GM19025 (cell line): ENCODE measurements around the gene CENPB.
A peak's percentile ranks its signal among the peaks of the same experiment; 100 is the strongest.
"Not testable (repeated sequence)": the region's sequence is repeated elsewhere in the genome, so short reads cannot be mapped to it uniquely, and the experiment has no call there.

Experiments used
- ATAC-seq: cut with Tn5 transposase; IDR thresholded peaks from one replicate; pipeline ENCODE4 v1.9.1; 2021; ENCODE audit warnings: mild to moderate bottlenecking, low read depth, moderate library complexity; ENCODE audit not compliant: unreplicated experiment

CENPB gene

GRCh38 chr20:3794701-3795420 lies 8.3 kb upstream of the CENPB start:
- no peak for ATAC-seq

DNA sequence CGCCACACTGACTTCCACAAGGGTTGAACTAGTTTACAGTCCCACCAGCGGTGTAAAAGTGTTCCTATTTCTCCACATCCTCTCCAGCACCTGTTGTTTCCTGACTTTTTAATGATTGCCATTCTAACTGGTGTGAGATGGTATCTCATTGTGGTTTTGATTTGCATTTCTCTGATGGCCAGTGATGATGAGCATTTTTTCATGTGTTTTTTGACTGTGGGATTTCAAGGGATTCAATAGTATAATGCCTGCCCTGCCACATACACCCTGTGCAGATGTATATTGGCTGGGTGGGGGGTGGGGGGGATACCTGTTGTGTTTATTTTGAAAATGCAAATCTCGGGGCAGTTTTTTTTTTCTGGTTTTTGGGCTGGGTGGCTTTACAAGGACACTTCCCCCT lies 7.6 kb upstream of the CENPB start:
- not testable (repeated sequence) for ATAC-seq

DNA sequence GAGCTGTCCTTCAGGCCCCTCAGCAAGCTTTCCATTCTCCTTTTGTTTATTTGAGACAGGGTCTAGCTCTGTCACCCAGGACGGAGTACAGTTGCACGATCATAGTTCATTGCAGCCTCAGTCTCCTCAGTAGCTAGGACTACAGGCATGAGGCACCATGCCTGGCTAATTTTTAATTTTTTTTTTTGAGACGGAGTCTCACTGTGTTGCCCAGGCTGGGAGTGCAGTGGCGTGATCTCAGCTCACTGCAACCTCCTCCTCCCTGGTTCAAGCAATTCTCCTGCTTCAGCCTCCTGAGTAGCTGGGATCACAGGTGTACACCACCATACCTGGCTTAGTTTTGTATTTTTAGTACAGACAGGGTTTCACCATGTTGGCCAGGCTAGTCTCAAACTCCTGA lies 2.7 kb upstream of the CENPB start:
- ATAC-seq: not testable (repeated sequence)

DNA sequence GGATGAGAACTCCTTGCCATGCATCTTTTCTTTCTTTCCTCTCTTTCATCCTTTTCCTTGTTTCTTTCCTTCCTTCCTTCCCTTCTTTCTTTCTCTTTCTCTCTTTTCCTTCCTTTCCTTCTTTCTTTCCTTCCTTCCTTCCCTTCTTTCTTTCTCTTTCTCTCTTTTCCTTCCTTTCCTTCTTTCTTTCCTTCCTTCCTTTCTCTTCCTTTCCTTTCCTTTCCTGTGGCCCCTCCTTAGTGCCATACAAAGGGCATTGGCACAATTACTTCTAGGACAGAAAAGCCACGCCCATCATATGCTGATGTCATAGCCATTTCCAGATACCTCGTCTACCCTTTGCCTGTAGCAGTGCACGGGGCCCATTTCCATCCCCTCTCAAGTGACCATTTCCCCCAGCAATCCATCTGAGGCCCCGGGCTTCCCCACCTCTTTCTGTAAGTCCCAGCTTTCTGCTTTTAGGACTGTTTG lies 2.2 kb upstream of the CENPB start:
- ATAC-seq: no peak

- no peak for ATAC-seq
Measured at GRCh38 chr20:3787324-3788014, 929 bp upstream of the CENPB start.

DNA sequence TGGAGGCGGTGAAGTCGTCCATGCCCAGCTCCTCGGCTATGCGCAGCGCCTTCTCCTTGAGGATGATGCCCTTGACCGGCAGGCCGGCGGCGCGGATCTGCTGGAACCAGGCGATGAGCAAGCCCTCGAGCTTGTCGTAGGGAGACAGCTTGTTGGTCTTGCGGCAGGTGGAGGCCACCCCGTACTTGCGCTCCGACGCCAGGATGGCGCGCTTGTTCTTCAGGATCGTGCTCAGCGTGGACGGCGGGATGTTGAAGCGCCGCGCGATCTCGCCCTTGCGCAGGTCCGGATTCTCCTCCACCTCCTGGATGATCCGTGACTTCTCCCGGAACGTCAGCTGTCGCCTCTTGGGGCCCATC lies 435 bp downstream of the CENPB start:
- peak; percentile 7 for ATAC-seq

DNA sequence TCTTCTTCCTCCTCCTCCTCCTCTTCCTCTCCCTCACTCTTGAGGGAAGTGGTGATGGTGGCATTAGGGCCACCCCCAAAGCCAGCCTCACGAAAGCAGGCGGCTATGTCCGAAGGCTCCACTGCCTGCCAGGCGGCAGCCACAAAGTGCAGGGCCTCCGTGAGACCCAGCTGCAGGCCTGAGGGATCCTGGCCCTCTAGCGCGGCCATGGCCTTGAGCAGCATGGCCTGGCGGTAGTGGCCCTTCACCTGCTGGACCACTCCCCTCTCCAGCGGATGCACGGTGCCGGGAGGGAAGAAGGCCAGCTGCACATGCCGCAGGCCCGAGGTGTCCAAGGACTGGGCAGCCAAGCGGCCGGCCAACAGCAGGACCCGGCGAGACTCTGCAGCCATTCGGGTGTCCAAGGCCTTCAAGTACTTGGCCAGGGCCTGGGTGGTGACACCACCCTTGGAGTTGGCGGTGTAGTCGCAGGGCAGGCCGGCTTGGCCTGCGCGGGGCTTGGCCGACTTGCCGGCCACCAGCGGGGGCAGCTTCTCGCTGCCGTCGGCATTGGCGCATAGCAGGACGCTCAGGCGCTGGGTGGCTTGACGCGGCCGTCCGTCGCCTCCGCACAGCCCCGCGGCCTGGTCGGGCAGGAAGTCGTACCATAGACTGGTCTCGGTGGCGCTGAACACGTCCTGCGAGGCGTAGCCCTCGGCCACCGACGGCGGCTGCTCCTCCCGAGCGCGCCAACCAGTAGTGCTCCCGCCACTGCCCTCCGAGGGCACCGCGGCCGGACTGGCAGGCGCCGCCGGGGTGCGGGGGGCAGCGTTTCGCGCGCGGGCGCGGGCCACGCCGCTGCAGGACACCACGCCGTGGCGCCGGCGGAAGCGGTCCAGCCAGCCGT lies 1.1 kb downstream of the CENPB start:
- ATAC-seq: no peak

- ATAC-seq: no peak
Measured at GRCh38 chr20:3784863-3785239, 1.7 kb downstream of the CENPB start.

GRCh38 chr20:3784216-3784853 lies 2.2 kb downstream of the CENPB start:
- no peak for ATAC-seq

DNA sequence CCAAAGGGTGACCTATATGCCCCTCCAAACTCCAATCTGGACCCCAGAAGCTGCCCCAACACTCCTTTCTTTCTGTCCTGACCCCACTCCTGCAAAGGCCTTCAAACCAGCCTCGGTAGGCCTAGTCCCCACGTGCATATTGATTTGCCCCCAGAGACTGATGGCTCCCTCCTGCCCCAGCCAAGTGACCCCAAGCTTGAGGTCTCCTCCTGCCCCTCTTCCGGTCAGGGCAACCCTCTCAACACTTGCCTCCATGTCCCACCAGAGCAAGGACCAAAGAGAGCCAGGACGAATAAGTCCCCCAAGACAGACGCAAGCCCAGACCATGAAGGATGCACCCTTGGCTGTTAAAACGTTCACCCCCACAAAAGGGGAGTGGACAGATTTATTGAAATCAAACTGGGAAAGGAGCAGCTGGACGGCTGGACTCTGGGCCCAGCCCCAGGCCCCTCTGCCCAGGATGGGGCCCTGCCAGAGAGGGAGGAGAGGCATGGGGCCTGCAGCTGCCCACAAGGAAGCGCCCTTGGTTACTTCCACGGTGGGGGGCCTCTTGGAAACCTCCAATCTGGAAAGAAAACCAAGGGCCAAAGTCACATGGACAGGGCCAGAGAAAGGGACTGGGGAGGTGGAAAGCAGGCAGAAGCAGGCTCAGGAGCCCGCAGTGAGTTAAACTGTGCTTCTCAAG lies 2.9 kb downstream of the CENPB start:
- no peak for ATAC-seq

DNA sequence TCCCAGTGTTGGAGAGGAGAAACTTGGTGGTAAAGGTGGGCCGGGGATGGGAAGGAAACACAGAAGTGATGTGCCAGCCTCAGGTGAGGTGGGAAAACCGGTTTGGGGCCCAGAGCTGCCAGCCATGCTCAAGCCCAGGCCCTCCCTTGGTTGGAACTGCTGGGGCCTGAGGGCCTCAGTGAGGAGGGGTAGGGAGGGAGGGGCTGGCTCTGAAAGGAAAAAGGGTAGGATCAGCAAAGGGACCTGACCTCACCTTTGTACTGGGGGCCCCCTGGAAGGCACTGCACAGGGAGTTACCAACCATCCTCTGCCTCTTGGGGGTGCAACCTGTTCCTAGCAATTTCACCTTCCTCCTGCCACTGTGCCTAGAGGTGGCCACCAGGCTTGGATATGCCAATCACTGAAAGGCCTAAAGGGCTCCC lies 3.5 kb downstream of the CENPB start:
- ATAC-seq: no peak

DNA sequence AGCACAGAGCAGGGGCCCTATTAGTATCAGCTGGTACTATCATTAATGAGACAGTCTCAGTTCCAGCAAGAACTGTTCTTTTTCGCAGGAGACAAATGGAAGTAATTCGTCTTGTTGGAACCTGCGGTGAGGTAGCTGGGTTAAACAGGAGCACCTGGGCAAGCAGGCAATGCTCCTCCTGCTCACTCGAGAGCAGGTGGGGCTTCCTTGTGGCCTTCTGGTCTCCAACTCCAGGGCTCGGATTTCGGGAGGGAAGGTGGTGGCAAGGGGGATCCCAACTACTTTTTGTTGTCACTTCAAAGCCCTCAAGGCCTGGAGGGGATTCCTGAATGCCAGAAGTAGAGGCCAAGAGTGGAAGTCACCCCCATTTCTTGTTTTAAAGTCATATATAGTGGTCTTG lies 3.9 kb downstream of the CENPB start:
- no peak for ATAC-seq

DNA sequence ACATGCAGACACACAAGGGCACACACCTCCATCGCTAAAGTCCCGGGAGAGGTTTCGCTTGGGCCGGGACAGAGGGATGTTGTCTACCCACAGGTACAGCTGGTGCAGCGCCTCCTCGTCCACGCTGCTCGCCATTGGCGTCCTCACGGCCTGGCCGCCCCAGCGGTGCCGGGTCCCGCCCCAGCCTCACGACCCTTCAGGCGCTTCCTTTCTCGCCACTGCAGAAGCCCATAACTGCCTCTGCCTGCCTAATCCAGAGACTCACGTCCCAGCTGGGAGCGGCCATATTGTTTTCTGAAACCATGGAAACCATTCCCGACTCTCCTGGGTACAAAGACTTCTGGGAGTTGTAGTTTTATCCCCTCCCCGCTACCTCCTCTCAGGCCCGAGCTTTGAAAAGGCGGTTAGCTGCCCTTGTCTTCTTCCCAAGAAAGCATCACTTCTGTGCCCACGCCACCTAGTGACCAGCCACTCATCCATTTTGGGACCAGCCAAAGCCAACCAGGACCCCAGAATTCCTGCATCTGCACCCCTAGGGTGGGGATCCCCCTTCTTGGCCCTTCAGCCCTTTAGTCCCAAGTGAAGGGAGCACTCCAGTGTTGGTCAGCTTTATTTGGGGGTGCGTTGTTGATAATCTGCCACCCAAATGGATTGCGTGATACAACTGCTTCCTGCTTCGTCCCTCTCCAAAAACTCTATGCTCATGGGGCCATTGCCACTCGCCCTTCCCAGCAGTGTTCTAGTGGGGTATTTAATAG lies 5.2 kb downstream of the CENPB start, which contains the start of gene SPEF1:
TSS of gene SPEF1 (minus strand) at position 296 of the 758 bp plus-strand sequence. CDS start at position 135, 161 bp downstream.
- ATAC-seq: peak; percentile 54

GRCh38 chr20:3778976-3779375 lies 7.6 kb downstream of the CENPB start:
- ATAC-seq: no peak

DNA sequence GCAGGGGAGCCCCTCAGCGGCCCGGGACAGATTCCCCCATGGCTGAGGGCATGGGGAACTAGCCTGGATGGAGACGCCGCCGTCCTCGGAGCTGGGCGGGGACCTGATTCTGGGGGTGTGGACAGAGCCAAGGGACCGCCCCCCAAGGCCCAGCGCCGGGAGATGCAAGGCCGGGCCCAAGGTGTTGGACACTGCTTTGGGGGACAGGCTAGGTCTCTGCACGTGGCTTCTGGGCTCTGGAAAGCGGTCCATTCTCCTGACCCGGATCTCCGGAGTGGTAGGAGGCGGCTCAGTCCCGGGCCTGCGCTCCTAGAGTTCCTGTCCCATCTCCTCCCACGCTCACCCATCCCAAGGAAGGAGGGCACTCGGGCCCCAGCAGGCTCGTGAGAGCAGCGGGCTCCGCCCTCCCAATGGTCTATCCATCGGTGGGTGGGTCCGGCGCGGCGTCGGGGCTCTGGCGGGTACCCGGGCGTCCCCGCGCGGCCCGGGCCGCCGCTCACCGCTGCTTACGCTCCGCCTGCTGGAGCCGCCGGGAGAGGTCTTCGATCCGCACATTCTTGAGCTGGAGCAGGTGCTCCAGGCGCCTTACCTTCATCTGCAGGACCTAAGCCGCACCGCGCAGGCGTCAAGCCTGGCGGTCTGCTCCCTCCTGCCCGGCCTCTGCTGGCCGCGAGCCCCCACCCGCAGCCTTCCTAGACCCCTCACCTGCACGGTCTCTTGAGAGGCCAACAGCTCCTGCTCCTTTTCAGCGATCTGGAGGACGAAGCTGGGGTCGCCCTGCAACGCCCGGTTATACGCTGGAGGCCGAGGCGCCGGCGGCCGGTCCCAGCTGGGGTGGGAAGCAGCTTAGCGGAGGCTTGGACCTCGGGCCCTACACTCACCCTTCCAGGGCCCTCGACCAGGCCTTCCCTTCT lies 8.6 kb downstream of the CENPB start:
- ATAC-seq: no peak

GRCh38 chr20:3777381-3777715 lies 9.2 kb downstream of the CENPB start:
- ATAC-seq: no peak

DNA sequence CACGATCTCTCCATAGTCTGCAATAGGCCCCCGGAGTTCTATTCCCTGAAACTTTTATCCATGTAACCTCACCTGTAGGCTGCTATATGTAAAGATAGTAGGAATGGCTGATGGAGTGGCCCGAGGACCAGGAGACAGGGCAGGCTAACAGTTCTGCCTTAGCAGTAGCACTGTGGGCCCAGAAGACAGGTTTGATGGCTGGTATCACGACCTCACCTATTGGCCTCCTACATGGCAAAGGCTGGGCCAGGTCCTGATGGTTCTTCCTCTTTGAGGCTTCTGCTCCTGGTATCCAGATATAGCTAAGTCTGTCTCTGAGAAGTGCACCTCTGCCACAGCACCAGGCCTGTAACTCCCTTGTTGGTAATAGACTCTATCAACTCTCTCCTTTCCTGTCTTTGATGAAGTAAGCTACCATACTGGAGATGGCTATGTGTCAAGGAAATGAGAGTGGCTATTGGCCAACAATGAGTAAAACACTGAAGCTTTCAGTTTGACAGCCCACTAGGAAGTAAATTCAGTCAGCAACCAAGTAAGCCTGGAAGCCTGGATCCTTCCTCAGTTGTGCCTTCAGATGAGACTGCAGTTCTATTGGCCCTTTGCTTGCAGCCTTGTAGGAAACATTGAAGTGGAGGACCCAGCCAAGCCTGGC lies 11.0 kb downstream of the CENPB start:
- no peak for ATAC-seq

- no peak for ATAC-seq
Measured at GRCh38 chr20:3771552-3772058, 14.9 kb downstream of the CENPB start.
